Activated naive CD4-positive, alpha-beta T cell treated with anti-CD3 and anti-CD28 coated beads for 36 hours (primary cell): ENCODE measurements around the gene ELAPOR1. TPM values are rescaled to one million over a fixed set of nuclear protein-coding genes. Genes with fewer than 3 reads are reported as not detected.

ENCODE experiments used
- CTCF ChIA-PET: fragments of 350-600 bp; sonication (Branson Sonifier 250); formaldehyde crosslinking; loops from one replicate; lab custom pipeline; 2021; ENCODE audit warnings: antibody characterized with exemption; lab: Charles Lee
- DNase-seq: peaks from one replicate; pipeline ENCODE4 v3.0.0-alpha.2; 2020
- H3K27ac Mint-ChIP-seq: one replicate; pipeline ENCODE4 v1.8.0; 2021; ENCODE audit warnings: mild to moderate bottlenecking, mixed read lengths
- H3K27me3 Mint-ChIP-seq: one replicate; pipeline ENCODE4 v1.8.0; 2021; ENCODE audit warnings: low read depth, mixed read lengths
- H3K36me3 Mint-ChIP-seq: one replicate; pipeline ENCODE4 v1.8.0; 2021; ENCODE audit warnings: low read depth, mixed read lengths
- H3K4me1 Mint-ChIP-seq: one replicate; pipeline ENCODE4 v1.8.0; 2021; ENCODE audit warnings: low read depth, mixed read lengths
- H3K4me3 Mint-ChIP-seq: one replicate; pipeline ENCODE4 v1.8.0; 2021; ENCODE audit warnings: mild to moderate bottlenecking, moderate library complexity, mixed read lengths
- H3K9me3 Mint-ChIP-seq: one replicate; pipeline ENCODE4 v1.8.0; 2021; ENCODE audit warnings: mixed read lengths
- intact Hi-C: fragments of 100-400 bp; cut with micrococcal nuclease; formaldehyde crosslinking; loops from one replicate; pipeline ENCODE4 v1.15.1; 2023
- total RNA-seq, 2 experiments: library from RNA; stranded (reverse); gene quantifications; one replicate each; pipeline ENCODE4 v1.2.3, GENCODE V29; 2021

The ELAPOR1 gene
- total RNA-seq, 2 experiments from 2014 or later: 4.4 to 5.4 TPM

DNA sequence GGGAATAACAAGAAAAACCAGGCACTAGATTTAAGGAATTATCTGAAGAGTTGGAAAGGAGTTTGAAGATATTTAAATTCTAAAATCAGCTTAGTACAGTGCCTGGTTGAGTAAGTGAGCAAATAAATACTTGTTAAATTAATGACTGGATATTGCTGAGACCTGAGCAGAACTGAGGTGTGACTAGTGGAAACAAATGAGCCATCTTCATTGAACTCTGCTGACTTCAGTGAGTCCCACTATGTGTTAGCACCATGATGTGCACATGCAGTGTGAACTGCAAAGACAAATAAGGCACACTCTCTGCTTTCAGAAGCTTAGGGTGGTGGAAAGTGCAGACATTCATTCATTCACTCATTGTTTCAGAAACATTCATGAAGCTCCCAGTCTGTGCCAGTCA lies 48.7 kb downstream of the ELAPOR1 start:
- Mint-ChIP-seq H3K27me3 (no peaks in the 10 kb centered on the region), H3K4me3 (no peak overlapping the region), H3K27ac (no peak overlapping the region), H3K4me1 (peaks cover 17% of the 10 kb centered on the region), H3K36me3 (no peaks in the 10 kb centered on the region), H3K9me3 (no peaks in the 10 kb centered on the region)
- intact Hi-C loops: loop anchor here (1.0 kb wide), 1 partner anchor 48 kb away; the partner anchor contains the start of gene ELAPOR1
- CTCF ChIA-PET: interaction anchor here (0.6 kb wide), 1 partner anchor 328 kb away, joined by 3 read pairs; no protein-coding TSS in a partner anchor
- DNase-seq: no peak

- DNase-seq: no peak
- no peak overlapping the region for H3K4me3 Mint-ChIP-seq
- no peaks in the 10 kb centered on the region for H3K9me3 Mint-ChIP-seq
- CTCF ChIA-PET: interaction anchor here (0.6 kb wide), 2 partner anchors 327 to 1247 kb away, joined by 3 to 4 read pairs; no protein-coding TSS in a partner anchor
- no peaks in the 10 kb centered on the region for H3K27me3 Mint-ChIP-seq
- no peaks in the 10 kb centered on the region for H3K36me3 Mint-ChIP-seq
- intact Hi-C loops: no loop called here
- peaks cover 17% of the 10 kb centered on the region for H3K4me1 Mint-ChIP-seq
- no peak overlapping the region for H3K27ac Mint-ChIP-seq
Observed at GRCh38 chr1:109163551-109163950, 49.6 kb downstream of the ELAPOR1 start.

Other genes starting within 250 kb of the ELAPOR1 start
- gene GPSM2, start 237.1 kb upstream of the ELAPOR1 start, total RNA-seq: 10 to 100 TPM; 15.9 to 19.3 TPM
- 10 to 100 TPM; 14.3 to 15.2 TPM for gene CLCC1, start 150.6 kb upstream of the ELAPOR1 start, total RNA-seq
- 1 to 10 TPM; 8.2 to 8.4 TPM for gene WDR47, start 72.0 kb upstream of the ELAPOR1 start, total RNA-seq
- gene TAF13, start 38.1 kb upstream of the ELAPOR1 start, total RNA-seq: 10 to 100 TPM; 20.1 to 23.7 TPM
- 10 to 100 TPM; 35.0 to 37.6 TPM for gene TMEM167B, start 23.4 kb upstream of the ELAPOR1 start, total RNA-seq
- 100 to 1,000 TPM; 363 TPM for gene SARS1, start 99.8 kb downstream of the ELAPOR1 start, total RNA-seq
- 1 to 10 TPM; 1.1 to 1.2 TPM for gene CELSR2, start 135.4 kb downstream of the ELAPOR1 start, total RNA-seq
- gene PSRC1, start 169.0 kb downstream of the ELAPOR1 start, total RNA-seq: 10 to 100 TPM; 19.3 to 21.5 TPM
- not detected for gene MYBPHL, start 192.9 kb downstream of the ELAPOR1 start, total RNA-seq